Nucleus accumbens (tissue), 56 donors: ENCODE results near the gene DCTPP1.
A peak's percentile ranks its signal among the peaks of the same experiment; 100 is the strongest.

ENCODE experiments used
- DNase-seq, 56 donors: peaks; one replicate each; lab custom pipeline; 2025; lab: John Stamatoyannopoulos, UW

The DCTPP1 gene

GRCh38 chr16:30449116-30449435, 19.2 kb upstream of the DCTPP1 start:
- DNase-seq, result no peak

GRCh38 chr16:30447512-30448226, 17.8 kb upstream of the DCTPP1 start:
- DNase-seq, result no peak

GRCh38 chr16:30446203-30446595, 16.4 kb upstream of the DCTPP1 start:
- DNase-seq, result no peak

GRCh38 chr16:30445408-30446202, 15.8 kb upstream of the DCTPP1 start, which contains the start of gene SEPHS2:
Gene SEPHS2 (minus strand): TSS chr16:30445874. CDS start chr16:30445727, 147 bp downstream.
- peak; percentile 49 to 97 (median 88) for DNase-seq

- DNase-seq, result no peak
Observed at GRCh38 chr16:30445149-30445407, 15.2 kb upstream of the DCTPP1 start.

GRCh38 chr16:30444231-30445148, 14.7 kb upstream of the DCTPP1 start:
- DNase-seq, result no peak

GRCh38 chr16:30443631-30444030, 13.8 kb upstream of the DCTPP1 start:
- no peak for DNase-seq

- DNase-seq, result no peak
Observed at GRCh38 chr16:30439720-30440348, 10.0 kb upstream of the DCTPP1 start.

GRCh38 chr16:30438835-30439234, 9.0 kb upstream of the DCTPP1 start:
- no peak for DNase-seq

- DNase-seq, result no peak
Observed at GRCh38 chr16:30437511-30438046, 7.7 kb upstream of the DCTPP1 start.

GRCh38 chr16:30434852-30435251, 5.0 kb upstream of the DCTPP1 start:
- no peak for DNase-seq

- DNase-seq, result peak in 12 of 56 donors; percentile 36 to 60 (median 44)
Observed at GRCh38 chr16:30430428-30430970, 669 bp upstream of the DCTPP1 start.

GRCh38 chr16:30429418-30429677, 482 bp downstream of the DCTPP1 start:
- DNase-seq, result peak in 1 of 56 donors; percentile 34

- DNase-seq, result no peak
Observed at GRCh38 chr16:30428055-30428454, 1.8 kb downstream of the DCTPP1 start.

- no peak for DNase-seq
Observed at GRCh38 chr16:30421010-30421409, 8.8 kb downstream of the DCTPP1 start.

GRCh38 chr16:30418350-30419181, 11.3 kb downstream of the DCTPP1 start:
- peak in 17 of 56 donors; percentile 9 to 58 (median 37) for DNase-seq

- peak in 49 of 56 donors; percentile 12 to 84 (median 66) for DNase-seq
Observed at GRCh38 chr16:30417529-30418349, 12.1 kb downstream of the DCTPP1 start.
